ENCODE measurements around the gene HSDL2.

- TF ChIP-seq CTCF (IDR thresholded peaks at IDR 0.05) (no peak), TAF1 (IDR thresholded peaks at IDR 0.05; ENCODE audit: borderline replicate concordance, low read depth, low read length) (no peak), RXRA (IDR thresholded peaks at IDR 0.05; ENCODE audit: borderline replicate concordance, low read depth) (no peak), PBX3 (IDR thresholded peaks at IDR 0.05) (no peak), ELF1 (IDR thresholded peaks at IDR 0.05) (no peak), SMC3 (IDR thresholded peaks at IDR 0.05; ENCODE audit: low read depth, low read length) (no peak), IRF3 (IDR thresholded peaks at IDR 0.05; ENCODE audit: low read depth, low read length) (no peak), MAX (IDR thresholded peaks at IDR 0.05; ENCODE audit: low read depth) (no peak), FOXM1 (IDR thresholded peaks at IDR 0.05; ENCODE audit: low read depth) (no peak), POLR2AphosphoS5 (IDR thresholded peaks at IDR 0.05; ENCODE audit: low read depth, low read length) (no peak), RFX5 (IDR thresholded peaks at IDR 0.05; ENCODE audit: low read length) (no peak), MXI1 (IDR thresholded peaks at IDR 0.05; ENCODE audit: low read depth, low read length) (no peak)
Observed at GRCh38 chr9:112430006-112430522, 50.2 kb downstream of the HSDL2 start.
